HG03469 (cell line): ENCODE measurements around the gene SYNE1.
"Not testable (repeated sequence)": the region's sequence is repeated elsewhere in the genome, so short reads cannot be mapped to it uniquely, and the experiment has no call there.

Experiments used
- ATAC-seq: cut with Tn5 transposase; IDR thresholded peaks from one replicate; pipeline ENCODE4 v1.9.1; 2021; ENCODE audit warnings: mild to moderate bottlenecking, moderate library complexity, moderate number of reproducible peaks; ENCODE audit not compliant: unreplicated experiment

The SYNE1 gene

GRCh38 chr6:152330961-152331360, 306.2 kb downstream of the SYNE1 start:
- ATAC-seq, result no peak

- no peak for ATAC-seq
These were observed 307.3 kb downstream of the SYNE1 start for GRCh38 chr6:152329638-152330448.

GRCh38 chr6:152328200-152328599, 309.0 kb downstream of the SYNE1 start:
- not testable (repeated sequence) for ATAC-seq

- no peak for ATAC-seq
These were observed 313.8 kb downstream of the SYNE1 start for GRCh38 chr6:152323376-152323775.

- ATAC-seq, result no peak
These were observed 318.9 kb downstream of the SYNE1 start for GRCh38 chr6:152318278-152318677.

GRCh38 chr6:152316024-152316423, 321.1 kb downstream of the SYNE1 start:
- no peak for ATAC-seq

- no peak for ATAC-seq
These were observed 322.7 kb downstream of the SYNE1 start for GRCh38 chr6:152314483-152314832.

GRCh38 chr6:152313542-152314482, 323.4 kb downstream of the SYNE1 start:
- ATAC-seq, result no peak

GRCh38 chr6:152312434-152312833, 324.7 kb downstream of the SYNE1 start:
- ATAC-seq, result no peak

GRCh38 chr6:152310371-152310954, 326.7 kb downstream of the SYNE1 start:
- no peak for ATAC-seq

GRCh38 chr6:152309648-152310047, 327.5 kb downstream of the SYNE1 start:
- peak; percentile 83 for ATAC-seq

- no peak for ATAC-seq
These were observed 328.2 kb downstream of the SYNE1 start for GRCh38 chr6:152309006-152309405.

GRCh38 chr6:152308306-152308705, 328.9 kb downstream of the SYNE1 start:
- ATAC-seq, result no peak

GRCh38 chr6:152305672-152306071, 331.5 kb downstream of the SYNE1 start:
- no peak for ATAC-seq

- ATAC-seq, result peak; percentile 84
These were observed 335.2 kb downstream of the SYNE1 start for GRCh38 chr6:152301765-152302568.

- ATAC-seq, result peak; percentile 9
These were observed 336.0 kb downstream of the SYNE1 start for GRCh38 chr6:152301021-152301764.

- ATAC-seq, result no peak
These were observed 336.6 kb downstream of the SYNE1 start for GRCh38 chr6:152300517-152300916.

GRCh38 chr6:152298848-152299735, 338.1 kb downstream of the SYNE1 start:
- no peak for ATAC-seq
